ENCODE results near the gene TGFBR3L. TPM values are rescaled to one million over a fixed set of nuclear protein-coding genes. Genes with fewer than 3 reads are reported as not detected.

TGFBR3L gene
- total RNA-seq, 1 experiment from 2014 or later, result 3.3 TPM

DNA sequence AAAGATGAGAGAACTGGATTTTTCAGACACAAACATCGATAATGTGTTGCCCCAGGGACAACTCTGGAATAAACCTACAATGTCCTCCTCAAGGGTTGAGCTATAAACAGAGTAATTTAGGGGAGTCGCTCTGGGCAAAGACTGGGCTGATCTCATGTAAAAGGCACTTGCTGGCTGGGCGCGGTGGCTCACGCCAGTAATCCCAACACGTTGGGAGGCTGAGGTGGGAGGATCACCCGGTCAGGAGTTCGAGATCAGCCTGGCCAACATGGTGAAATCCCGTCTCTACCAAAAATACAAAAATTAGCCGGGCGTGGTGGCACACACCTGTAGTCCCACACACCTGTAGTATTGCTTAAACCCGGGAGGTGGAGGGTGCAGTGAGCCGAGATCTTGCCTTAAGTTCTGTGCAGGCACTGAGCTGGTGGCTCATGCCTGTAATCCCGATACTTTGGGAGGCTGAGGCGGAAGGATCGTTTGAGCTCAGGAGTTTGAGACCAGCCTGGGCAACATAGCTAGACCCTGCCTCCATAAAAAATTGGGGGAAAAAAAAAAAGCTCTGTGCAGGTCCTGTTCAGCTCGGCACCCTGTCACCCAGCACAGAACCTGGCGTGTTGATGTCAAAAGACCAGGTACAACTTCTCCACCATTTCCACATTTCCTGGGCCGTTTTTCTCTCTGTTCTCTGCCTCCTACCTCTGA lies 27.4 kb downstream of the TGFBR3L start:
- H3K27ac Mint-ChIP-seq (ENCODE audit: low read depth, unreplicated experiment), result peak overlapping the region; percentile 97
- peaks cover 11% of the 10 kb centered on the region for H3K4me1 Mint-ChIP-seq (ENCODE audit: insufficient read depth, unreplicated experiment)
- intact Hi-C loops (cut with micrococcal nuclease), result loop anchor here (5.0 kb wide), 2 partner anchors 45 to 215 kb away; no protein-coding TSS in a partner anchor
- H3K9me3 Mint-ChIP-seq (ENCODE audit: unreplicated experiment), result no peaks in the 10 kb centered on the region
- no peaks in the 10 kb centered on the region for H3K27me3 Mint-ChIP-seq (ENCODE audit: insufficient read depth, unreplicated experiment)
- H3K36me3 Mint-ChIP-seq (ENCODE audit: insufficient read depth, unreplicated experiment), result peaks cover 51% of the 10 kb centered on the region
- BruUV-seq (replicated peaks), result no TSS peak
- TF ChIP-seq, protein P1, sequence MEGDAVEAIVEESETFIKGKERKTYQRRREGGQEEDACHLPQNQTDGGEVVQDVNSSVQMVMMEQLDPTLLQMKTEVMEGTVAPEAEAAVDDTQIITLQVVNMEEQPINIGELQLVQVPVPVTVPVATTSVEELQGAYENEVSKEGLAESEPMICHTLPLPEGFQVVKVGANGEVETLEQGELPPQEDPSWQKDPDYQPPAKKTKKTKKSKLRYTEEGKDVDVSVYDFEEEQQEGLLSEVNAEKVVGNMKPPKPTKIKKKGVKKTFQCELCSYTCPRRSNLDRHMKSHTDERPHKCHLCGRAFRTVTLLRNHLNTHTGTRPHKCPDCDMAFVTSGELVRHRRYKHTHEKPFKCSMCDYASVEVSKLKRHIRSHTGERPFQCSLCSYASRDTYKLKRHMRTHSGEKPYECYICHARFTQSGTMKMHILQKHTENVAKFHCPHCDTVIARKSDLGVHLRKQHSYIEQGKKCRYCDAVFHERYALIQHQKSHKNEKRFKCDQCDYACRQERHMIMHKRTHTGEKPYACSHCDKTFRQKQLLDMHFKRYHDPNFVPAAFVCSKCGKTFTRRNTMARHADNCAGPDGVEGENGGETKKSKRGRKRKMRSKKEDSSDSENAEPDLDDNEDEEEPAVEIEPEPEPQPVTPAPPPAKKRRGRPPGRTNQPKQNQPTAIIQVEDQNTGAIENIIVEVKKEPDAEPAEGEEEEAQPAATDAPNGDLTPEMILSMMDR (IDR thresholded peaks at IDR 0.05; ENCODE audit: unreplicated experiment), result no peak
- ChIA-PET CTCF (interaction anchor here (0.7 to 4.3 kb wide), 2 partner anchors 60 to 111 kb away, joined by 4 to 47 read pairs; no protein-coding TSS in a partner anchor), POLR2A (interaction anchor here (0.5 to 4.9 kb wide), 9 partner anchors 11 to 493 kb away, joined by 3 to 82 read pairs (median 4); partner anchors contain the start of genes ELAVL1 and SNAPC2)
- DNase-seq (ENCODE audit: unreplicated experiment), result no peak
- peak overlapping the region; percentile 94 for H3K4me3 Mint-ChIP-seq (ENCODE audit: unreplicated experiment)

DNA sequence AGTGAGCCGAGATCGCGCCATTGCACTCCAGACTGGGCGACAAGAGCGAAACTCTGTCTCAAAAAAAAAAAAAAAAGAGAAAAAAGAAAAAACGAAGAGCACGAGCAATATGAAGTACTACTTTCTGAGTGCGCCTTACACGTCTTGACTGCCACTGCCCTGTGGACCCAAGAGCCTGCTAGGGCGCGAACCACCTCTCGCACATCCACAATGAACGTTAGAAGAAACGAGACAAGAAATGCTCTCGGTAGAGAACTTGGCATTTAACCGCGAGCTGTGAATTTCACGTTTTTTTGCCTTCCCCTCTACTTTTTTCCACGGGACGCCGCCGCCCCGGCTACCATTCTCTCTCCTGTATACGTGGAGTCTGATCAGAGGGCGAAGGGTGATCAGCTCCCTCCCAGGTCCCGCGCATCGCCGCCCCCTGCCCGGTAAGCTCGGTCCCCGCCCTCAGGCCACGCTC lies 28.4 kb downstream of the TGFBR3L start:
- Mint-ChIP-seq H3K27me3 (ENCODE audit: insufficient read depth, unreplicated experiment) (no peaks in the 10 kb centered on the region), H3K4me3 (ENCODE audit: unreplicated experiment) (peak overlapping the region; percentile 94), H3K4me1 (ENCODE audit: insufficient read depth, unreplicated experiment) (peaks cover 11% of the 10 kb centered on the region), H3K36me3 (ENCODE audit: insufficient read depth, unreplicated experiment) (peaks cover 41% of the 10 kb centered on the region), H3K9me3 (ENCODE audit: unreplicated experiment) (no peaks in the 10 kb centered on the region), H3K27ac (ENCODE audit: low read depth, unreplicated experiment) (peak overlapping the region; percentile 97)
- CTCF ChIA-PET, result interaction anchor here (0.9 to 4.3 kb wide), 21 partner anchors 8 to 762 kb away, joined by 3 to 47 read pairs (median 9); partner anchors contain the start of genes ELAVL1 and SNAPC2
- intact Hi-C loops (cut with micrococcal nuclease), result loop anchor here (5.0 kb wide), 2 partner anchors 44 to 214 kb away; no protein-coding TSS in a partner anchor
- TF ChIP-seq, protein P1 (IDR thresholded peaks at IDR 0.05; ENCODE audit: unreplicated experiment), result no peak
- BruUV-seq (replicated peaks), result TSS peak; percentile 34
- POLR2A ChIA-PET, result interaction anchor here (0.6 to 4.9 kb wide), 19 partner anchors 10 to 378 kb away, joined by 3 to 82 read pairs (median 5); partner anchors contain the start of genes ELAVL1, MAP2K7, NDUFA7 and PET100
- DNase-seq (ENCODE audit: unreplicated experiment), result no peak

DNA sequence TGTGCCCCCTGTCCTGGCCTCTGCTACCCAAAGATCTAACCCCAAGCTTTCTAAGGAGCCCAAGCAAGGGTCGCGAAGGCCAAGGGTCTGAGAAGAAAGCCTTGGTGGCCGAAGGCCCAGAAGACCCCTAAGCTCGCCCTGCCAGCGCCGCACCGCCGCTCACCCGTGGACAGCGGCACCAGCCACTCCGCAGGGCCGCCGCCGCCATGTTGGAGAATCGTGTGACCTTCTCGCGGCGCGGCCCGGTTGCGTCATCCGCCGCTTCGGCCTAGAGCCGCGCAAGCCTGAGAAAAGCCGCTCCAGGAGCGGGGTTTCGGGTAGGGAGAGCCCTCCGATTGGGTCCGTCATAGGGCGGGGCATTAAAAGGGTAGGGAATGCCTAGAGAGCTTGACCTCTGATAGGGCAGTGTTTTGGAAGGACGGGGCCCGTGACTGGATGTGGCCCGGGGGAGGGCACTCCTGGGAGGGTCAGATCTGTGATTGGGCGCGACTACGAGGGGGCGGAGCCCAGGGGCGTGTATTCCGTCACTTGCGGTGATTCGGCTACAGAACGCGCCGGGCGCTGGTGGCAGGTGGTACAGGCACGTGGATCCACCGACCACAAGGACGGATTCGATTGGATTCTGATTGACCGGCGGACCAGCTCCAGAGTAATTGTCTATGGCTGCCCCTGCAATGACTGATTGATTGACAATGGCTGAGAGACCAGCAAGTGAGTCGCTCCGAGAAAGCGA lies 29.0 kb downstream of the TGFBR3L start, which contains the start of gene TIMM44:
Gene TIMM44 (minus strand): TSS at position 223 of the 733 bp plus-strand sequence. CDS start 15 bp downstream, at position 208.
- TF ChIP-seq, protein P1 (IDR thresholded peaks at IDR 0.05; ENCODE audit: unreplicated experiment), result no peak
- intact Hi-C loops (cut with micrococcal nuclease), result loop anchor here (1.0 to 5.0 kb wide), 4 partner anchors 44 to 310 kb away; no protein-coding TSS in a partner anchor
- peaks cover 35% of the 10 kb centered on the region for H3K36me3 Mint-ChIP-seq (ENCODE audit: insufficient read depth, unreplicated experiment)
- H3K27me3 Mint-ChIP-seq (ENCODE audit: insufficient read depth, unreplicated experiment), result no peaks in the 10 kb centered on the region
- peaks cover 11% of the 10 kb centered on the region for H3K4me1 Mint-ChIP-seq (ENCODE audit: insufficient read depth, unreplicated experiment)
- DNase-seq (ENCODE audit: unreplicated experiment), result peak; percentile 100
- POLR2A ChIA-PET, result interaction anchor here (0.5 to 4.9 kb wide), 32 partner anchors 9 to 1878 kb away, joined by 3 to 82 read pairs (median 4); partner anchors contain the start of genes ELAVL1, MAP2K7, NDUFA7 and PET100
- peak within 1 kb of the TSS; percentile 97 for H3K27ac Mint-ChIP-seq (ENCODE audit: low read depth, unreplicated experiment)
- peak within 1 kb of the TSS; percentile 94 for H3K4me3 Mint-ChIP-seq (ENCODE audit: unreplicated experiment)
- CTCF ChIA-PET, result interaction anchor here (0.6 to 4.3 kb wide), 38 partner anchors 8 to 841 kb away, joined by 3 to 47 read pairs (median 6); partner anchors contain the start of genes ELAVL1 and SNAPC2
- H3K9me3 Mint-ChIP-seq (ENCODE audit: unreplicated experiment), result no peaks in the 10 kb centered on the region
- BruUV-seq (replicated peaks), result no TSS peak

Measured in MCF 10A (cell line).